Glomerular visceral epithelial cell (primary cell): ENCODE measurements around the gene CD8A.

ENCODE experiments used
- DNase-seq: peaks from one replicate; pipeline ENCODE4 v3.0.0-alpha.2; 2016; ENCODE audit errors: extremely low spot score

The CD8A gene

DNA sequence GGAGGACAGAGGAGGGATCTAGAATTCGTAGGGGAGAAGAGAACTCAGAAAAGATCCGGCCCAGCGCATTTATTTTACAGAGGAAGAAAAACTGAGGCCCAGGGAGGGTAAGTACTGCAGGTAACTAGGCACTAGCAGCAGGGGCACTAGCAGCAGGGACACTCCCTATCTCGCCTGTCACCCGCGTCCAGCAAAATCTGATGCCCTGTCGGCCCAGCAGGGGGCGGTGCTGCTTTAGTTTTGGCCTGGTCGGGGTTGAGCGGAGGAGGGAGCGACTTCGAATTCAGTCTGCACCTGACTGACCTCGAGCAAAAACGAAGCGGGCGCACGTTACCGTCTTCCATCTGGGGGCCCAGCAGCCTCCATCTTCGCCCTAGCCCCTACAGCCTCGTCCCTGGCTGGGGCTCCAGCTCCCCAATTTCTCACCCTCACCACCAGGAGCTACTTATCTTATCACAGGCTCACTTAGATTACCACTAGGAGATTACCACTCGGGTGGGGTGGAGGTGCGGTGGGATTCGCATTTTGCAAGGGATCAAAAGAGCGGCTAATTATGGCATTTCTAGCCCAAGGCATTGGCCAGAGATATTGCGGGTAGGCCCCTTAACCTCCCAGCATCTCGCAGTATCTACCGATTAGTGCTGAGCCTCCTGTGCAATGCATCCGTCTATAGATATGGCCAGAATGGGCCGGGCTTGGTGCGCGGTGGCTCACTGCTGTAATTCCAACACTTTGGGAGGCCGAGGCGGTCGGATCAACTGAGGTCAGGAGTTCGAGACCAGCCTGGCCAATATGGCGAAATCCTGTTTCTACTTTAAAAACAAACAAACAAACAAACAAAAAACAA is 17.8 kb upstream of the CD8A start:
- peak; percentile 77 for DNase-seq

DNA sequence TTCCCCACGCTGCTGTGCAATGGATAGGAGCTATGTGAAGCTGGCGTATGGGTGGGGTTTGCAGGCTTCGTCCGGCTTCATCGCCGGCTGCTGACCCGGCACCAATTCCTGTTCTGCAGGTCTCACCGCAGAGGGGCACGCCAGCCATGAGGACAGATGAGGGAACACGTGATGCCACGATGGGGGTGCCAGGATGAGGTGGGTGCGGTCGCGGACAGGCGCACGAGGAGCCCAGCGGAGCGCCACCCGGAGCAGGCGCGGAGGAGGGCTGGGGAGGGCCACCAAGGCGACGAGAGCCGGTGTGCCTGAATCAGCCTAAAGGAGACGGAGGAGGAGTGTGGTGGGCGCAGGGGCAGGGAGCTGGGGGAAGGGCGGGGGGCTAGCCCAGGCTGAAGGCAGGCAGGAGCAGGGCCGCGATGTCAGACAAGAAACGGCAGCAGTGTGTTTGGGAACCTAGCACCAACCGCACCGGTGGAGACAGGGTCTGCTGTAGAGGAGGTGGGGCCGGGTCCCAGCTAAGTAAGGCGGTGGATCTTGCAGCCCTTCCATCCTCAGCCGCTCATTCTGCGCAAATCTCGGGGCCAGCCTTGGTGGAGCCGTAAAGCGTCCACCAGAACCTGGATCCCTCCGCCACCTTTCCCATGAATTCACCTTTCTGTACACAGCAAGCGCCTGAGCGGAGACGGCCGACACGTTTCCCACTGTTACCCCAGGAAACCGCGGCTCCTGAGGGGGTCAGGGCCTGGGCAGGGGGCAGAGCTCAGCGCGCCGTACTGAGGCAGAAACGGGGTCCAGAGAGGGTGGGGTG is 17.0 kb upstream of the CD8A start:
- DNase-seq: peak; percentile 20

DNA sequence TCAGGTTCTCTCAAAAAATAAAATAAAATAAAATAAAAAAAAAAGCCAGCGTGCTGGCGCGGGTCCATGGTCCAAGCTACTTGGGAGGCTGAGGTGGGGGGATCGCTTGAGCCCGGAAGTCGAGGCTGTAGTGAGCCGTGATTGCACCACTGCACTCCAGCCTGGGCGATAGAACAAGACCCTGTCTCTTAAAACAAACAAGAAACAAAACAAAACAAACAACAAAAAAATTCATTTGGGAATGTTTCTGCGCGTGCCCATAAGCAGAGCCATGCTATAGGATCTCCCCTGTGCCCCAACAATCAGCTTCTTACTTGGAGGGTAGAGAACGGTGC is 16.4 kb upstream of the CD8A start:
- no peak for DNase-seq

DNA sequence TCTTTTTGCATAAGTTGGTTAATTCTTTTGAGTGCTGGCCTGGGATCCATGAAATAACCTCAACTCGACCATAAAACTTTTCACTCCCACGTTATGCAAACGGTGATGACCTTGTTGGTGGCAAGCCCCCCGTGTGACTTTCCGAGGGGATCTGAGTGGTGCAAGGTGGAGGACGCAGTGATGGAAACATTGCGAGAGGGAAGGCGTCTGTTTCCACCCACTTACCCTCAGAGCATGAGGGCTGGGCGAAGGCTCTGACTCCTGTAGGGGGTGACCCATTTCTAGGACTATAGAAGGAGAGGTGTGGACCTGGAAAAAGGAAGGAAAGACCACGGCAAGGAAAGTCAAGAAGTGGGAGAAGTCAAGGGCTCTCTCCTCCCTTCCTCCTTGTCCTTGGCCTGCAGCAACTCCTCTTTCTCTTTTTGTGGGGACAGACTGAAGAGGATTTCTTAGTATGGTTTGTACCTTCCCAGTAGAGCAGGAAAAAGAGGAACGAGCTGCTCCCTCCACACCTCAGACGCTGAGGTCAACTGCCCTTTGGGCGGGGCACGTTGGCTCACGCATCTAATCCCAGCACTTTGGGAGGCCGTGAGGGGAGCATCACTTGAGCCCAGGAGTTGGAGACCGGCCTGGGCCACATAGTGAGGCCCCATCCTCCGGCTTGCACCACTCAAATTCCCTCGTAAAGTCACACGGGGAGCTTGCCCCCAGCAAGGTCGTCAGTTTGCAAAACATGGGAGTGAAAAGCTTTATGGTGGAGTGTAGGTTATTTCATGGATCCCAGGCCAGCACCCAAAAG is 15.5 kb upstream of the CD8A start:
- DNase-seq: no peak

DNA sequence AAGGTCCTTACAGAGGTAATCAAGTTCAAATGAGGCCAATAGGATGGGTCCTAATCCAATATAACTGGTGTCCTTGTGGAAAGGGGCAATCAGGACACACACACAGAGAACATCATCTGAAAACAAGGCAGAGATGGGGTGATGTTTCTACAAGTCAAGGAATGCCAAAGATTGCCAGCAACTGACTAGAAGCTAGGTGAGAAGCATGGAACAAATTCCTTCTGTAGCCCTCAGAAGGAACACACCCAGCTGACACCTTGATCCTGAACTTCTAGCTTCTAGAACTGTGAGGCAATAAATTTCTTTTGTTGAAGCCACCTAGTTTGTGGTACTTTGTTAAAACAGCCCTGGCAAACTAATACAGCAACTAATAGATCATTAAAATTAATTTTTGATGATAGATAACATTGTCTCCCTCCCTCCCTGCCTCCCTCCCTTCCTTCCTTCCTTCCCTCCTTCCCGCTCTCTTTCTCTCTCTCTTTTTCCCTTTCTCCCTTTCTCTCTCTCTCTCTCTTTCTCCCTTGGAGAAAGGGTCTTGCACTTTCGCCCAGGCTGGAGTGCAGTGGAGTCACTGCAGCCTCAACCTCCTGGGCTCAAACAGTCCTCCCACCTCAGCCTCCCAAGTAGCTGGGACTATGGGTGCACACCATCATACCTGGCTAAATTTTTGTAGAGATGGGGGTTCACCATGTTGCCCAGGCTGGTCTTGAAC is 10.3 kb upstream of the CD8A start:
- no peak for DNase-seq

DNA sequence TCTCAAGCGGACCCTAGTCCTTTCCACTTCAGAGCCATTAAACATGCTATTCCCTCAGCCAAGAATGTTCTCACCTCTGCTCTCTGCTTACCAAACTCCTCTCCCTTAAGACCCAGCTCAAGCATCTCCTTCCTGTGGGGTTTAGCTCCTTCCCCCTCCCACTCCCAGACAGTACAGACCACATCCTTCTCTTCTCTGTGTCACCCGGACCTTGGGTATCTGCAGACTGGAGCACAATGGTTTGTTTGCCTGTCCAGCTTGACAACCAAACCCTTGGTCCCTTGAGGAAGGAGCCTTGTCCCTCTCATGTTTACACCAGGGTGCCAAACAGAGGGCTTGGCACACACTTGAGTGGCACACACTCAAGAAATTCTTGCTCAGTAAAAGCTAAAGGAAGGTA is 4.1 kb upstream of the CD8A start:
- DNase-seq: no peak

DNA sequence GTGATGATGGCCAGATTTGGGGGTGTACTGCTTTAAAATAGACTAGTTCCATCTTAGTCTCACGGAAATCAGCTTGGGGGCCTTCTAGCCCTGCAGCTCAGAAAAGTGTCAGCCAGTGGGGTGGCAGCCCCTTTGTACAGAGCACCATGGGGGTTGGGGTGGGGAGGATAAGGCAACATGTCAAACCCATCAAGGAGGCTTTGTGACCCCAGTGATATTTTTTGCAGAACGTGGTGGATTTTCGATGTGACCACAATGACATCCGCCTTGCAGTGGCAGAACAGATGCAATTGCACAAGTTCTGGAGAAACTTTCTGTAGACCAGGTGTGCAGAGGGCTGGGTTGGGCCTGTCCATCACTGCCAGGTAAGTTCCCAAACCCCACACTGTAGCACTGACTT is 3.0 kb upstream of the CD8A start:
- no peak for DNase-seq

DNA sequence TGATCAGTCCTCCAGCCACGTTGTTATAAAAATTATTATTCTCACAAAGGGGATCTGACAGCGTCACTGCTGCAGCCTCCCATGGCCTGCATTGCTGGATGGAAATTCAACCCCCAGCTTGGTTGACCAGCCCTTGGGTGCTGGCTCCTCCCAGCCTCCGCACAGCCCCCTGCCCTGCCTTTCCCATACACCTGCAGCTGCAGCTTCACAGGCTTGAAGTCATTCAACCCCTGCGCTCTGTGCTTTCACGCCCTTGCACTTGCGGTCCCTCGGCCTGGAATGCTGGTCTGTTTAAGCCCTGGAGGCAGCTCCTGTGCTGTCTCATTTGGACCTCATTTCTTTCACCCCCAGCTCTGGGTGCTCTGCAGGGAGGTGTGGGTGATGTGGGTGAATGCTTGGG is 860 bp upstream of the CD8A start:
- no peak for DNase-seq

DNA sequence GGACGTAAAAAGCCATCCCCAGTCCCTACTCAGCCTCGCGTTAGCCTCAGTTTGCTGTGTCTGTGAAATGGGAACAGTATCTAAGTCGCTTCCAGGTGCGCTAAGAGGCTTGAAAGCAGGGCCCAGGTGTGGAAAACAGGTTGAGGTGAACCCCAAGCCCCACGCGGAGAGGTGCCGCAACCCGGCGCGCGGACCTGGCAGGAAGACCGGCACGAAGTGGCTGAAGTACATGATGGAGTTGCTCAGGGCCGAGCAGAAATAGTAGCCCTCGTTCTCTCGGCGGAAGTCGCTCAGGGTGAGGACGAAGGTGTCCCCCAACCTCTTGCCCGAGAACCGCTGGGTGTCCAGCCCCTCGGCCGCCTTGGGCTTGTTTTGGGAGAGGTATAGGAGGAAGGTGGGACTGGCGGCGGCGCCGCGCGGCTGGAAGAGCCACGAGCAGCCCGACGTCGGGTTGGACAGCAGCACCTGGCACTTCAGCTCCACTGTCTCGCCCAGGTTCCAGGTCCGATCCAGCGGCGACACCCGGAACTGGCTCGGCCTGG is 508 bp downstream of the CD8A start:
- DNase-seq: no peak

DNA sequence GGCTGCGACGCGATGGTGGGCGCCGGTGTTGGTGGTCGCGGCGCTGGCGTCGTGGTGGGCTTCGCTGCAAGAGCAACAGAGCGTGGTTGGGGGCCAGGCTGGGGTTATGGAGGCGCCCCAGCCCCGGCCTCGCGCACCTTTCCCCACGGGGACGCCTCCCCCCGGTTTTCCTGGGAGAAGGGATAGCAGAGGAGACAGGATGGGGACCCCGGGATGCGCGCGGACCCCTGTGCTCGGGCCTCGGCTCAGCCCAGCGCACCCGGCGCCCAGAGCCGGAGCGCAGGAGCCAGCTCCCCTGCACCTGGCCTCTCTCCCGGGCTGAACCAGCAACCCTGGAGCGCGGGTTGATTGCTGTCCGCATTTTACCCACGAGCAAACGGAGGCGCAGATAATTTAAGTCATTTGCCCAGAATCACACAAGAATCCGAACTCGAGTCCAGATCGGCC is 1.0 kb downstream of the CD8A start:
- no peak for DNase-seq

DNA sequence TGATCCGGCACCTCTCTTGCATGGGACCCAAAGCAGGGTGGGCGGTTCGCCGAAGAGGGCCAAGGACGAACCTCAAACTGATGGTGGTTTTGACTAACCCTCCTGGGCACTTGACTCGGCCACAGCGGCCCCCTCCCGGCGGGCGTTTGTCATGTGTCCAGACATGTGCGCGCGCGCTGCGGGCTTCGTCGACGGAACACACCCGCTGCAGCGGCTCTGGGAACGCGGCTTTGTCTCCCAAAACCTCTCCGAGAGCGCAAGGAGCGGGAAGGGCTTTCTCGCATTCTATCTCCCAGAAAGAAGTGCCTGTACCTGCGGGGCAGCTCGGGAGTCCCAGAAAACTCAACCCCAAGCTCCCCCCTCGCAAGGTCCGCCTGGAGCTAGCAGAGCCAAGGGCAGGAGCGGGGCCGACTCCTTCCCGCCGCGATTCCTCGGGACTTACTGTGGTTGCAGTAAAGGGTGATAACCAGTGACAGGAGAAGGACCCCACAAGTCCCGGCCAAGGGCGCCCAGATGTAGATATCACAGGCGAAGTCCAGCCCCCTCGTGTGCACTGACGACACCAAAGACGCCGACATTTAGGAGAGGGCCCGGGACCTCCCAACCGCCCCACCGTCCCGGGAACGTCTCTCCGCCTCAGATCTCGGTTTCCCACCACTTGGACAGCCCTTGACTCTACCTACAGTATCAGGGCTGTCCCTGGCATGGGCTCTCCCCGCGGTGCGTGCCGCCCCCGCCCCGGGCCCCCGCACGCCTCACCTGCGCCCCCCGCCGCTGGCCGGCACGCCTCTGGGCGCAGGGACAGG is 1.6 kb downstream of the CD8A start:
- no peak for DNase-seq

DNA sequence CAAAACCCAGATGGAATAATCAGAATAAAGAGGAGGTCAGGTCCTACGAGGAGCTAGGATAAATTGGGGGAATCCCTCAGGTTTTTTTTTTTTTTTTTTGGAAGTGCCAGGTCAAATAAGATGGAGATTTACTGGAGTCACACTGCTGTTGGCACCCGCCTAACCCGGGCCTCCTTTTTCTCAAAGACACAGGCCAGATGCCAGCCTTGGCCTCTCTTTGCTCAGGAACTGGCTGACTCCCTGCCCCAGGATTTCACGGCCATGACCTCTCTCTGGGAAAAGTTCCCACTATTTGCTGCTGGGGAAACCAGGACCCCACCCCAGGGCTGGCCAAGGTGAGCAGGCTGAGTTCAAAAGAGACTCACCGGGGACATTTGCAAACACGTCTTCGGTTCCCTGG is 2.5 kb downstream of the CD8A start:
- DNase-seq: no peak

DNA sequence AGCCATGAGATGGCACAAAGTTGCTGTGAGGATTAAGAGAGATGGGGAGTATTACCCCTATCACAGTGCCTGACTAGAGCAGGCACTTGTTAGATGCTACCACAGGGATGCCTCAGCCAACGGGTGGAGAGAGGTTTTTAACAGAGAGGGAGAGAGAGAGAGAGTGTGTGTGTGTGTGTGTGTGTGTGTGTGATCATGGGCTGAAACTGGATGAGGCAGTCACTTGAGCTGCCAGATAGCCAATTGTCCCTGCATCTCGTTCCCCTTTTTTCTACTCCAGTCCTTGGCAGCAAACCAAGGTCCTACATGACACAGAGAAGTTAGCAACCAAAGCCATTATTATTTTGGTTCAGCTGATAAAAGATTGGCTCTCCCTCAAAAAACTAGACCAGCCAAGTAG is 3.0 kb downstream of the CD8A start:
- no peak for DNase-seq

DNA sequence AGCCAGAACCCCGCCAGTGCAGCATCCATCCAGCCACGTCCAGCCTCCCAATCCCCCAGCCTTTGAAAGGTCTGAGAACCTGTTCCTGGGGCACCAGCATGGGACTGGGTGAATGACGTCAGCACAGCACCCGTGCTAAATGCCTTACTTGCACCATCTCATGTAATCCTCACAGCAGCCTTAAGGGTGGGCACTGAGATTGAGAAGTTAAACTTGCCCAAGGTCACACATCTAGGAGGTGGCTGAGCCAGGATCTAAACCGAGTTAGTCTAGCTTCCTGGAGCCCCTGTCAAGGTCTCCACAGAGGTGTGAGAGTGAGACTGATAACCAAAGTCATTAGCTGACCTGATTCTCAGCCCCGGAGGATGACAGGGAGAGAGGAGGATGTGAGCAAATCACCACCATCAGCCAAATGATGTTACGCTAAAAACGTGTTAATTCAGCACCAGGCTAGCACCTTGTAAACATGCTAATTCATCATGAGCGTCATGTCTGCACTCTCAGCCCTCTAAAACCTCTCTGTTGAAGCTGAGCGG is 4.6 kb downstream of the CD8A start:
- DNase-seq: no peak

DNA sequence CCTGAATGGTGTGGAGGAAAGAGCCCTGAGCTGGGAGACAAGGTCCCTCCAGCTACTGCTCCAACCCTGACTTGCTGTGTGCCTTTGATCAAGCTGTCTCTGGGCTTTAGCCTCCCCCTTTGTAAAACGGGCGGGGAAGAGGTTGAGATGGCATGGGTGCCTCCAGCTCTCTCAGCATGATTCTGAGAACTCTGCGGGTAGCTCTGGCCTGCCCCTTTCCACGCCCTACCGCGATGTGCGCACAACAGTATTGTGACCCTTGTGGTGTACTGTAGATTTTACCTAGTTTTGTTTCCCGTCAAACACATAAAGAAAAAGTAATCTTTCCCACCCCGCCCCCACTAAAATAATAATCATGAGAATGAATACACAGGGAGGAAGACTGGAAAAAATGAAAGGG is 5.3 kb downstream of the CD8A start:
- no peak for DNase-seq

DNA sequence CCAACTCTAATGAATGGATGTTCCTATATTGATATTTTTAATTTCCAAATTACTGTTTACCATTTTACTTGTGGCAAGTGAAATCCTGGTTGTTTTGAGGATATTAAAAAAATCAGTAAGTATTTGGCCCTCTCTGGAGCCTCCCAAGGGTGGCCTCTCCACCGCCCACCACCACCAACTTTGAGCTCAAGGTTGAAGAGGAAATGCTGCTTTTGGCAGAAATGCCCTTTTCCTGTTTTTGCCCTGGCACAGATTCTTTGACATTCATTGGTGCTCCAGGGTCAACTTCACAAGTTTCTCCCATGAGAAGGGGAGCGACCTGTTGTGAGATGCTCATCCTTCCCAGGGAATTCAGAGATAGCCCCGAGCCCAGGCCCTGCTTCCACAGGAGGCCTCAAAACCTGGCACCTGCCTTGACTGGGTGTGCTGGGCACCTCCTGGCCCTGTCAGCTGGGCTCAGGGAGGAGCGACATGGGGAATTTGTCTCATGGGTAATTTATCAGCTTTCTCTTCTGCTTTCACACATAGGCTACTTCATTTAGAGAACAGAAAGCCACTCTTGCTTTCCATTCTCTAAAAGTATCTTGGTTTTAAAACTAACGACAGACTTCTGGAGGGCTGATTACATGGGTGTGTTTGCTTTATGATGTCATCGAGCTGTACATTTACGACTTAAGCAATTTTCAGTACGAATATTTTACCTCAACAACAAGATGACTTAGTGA is 6.9 kb downstream of the CD8A start:
- DNase-seq: no peak

DNA sequence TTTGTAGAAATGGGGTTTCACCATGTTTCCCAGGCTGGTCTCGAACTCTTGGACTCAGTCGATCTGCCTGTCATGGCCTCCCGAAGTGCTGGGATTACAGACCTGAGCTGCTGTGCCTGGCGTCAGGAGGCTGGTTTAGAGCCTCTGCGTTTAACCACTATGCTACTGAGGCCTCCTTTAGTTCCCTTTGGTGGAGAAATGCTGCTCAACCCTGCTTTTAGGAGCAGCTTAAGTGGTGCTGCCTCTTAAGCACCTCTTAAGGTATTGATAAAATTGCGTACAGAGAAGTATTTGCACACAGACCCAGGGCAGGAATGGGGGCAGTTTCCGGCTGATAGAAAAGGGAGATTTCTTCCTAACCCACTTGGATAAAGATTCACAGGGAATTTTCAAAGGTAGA is 8.0 kb downstream of the CD8A start:
- DNase-seq: no peak

DNA sequence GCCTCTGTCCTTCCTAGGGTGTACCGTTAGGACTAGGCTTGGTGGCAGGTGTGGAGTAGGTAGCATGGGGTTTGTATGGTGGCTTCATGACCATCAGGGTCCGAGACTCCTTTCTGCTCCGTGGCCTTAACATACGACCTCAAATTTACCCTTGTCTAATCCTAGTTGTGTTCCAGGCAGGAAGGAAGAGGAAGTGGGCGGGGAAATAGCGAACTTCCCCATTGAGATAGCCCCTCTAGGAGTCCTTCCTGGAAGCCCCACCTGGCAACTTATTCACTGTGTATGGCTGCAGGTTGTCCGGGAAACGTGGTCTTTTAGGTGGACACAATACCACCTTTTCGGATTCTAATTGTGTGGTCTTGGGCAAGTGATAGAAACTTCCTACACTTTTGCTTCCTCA is 9.3 kb downstream of the CD8A start:
- no peak for DNase-seq

DNA sequence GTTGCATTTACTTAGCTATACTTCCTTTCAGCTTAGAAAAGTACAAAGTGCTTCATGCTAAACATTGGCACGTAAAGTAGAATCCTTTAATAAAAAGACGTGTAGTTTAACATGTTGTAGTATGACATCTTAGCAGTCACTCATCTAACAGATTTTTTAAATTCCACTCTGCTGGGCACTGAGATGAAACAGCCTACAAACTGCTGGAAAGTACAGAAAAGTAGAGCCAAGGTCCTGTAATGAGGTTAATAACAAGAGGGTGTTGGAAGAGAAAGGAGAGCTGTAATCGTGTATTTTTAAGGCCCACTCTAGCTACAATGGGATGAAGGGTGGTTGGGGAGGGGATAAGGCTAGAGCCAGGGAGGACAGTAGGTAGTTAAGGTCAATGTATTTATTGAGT is 10.7 kb downstream of the CD8A start:
- DNase-seq: no peak

DNA sequence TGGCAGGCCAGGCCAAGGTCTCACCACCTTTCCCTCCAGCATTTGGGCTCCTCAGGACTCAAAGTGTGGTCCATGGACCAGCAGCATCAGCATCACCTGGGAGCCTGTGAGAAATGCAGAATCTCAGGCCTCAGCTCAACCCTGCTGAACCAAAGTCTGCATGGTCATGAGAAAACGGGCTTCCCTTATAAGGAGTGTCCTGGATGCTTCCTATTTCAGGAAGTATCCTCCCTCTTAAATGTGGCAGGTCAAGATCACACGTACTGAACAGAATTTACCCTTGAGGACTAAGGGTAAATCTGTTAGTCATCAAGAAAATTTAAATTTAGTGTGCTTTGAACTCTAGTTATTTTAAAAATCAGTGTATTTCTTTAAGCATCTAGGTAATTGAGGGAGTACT is 11.8 kb downstream of the CD8A start:
- no peak for DNase-seq
